HUES64 (cell line): Measurements from ENCODE around the gene HEBP2.

Source experiments
- H3K27ac ChIP-seq: 2 replicates; pipeline ENCODE4 v1.7.0; 2013; ENCODE audit warnings: low read depth, low read length, inconsistent platforms
- H3K27me3 ChIP-seq: 2 replicates; pipeline ENCODE4 v1.6.1; 2013; ENCODE audit warnings: mild to moderate bottlenecking, low read length; ENCODE audit not compliant: insufficient read depth
- H3K36me3 ChIP-seq: 2 replicates; pipeline ENCODE4 v1.6.1; 2013; ENCODE audit warnings: mild to moderate bottlenecking, low read length; ENCODE audit not compliant: insufficient read depth
- H3K4me1 ChIP-seq: 2 replicates; pipeline ENCODE4 v1.6.1; 2013; ENCODE audit warnings: mild to moderate bottlenecking, low read length, moderate library complexity; ENCODE audit not compliant: insufficient read depth
- H3K4me3 ChIP-seq: 2 replicates; pipeline ENCODE4 v1.5.1; 2013; ENCODE audit warnings: mild to moderate bottlenecking, low read length, moderate library complexity
- H3K9ac ChIP-seq: 2 replicates; pipeline ENCODE4 v1.6.1; 2013; ENCODE audit warnings: mild to moderate bottlenecking, low read depth, low read length
- H3K9me3 ChIP-seq: 2 replicates; pipeline ENCODE4 v1.6.1; 2013; ENCODE audit warnings: low read depth, low read length; ENCODE audit not compliant: insufficient read depth
- WGBS: fragments of 150-250, 120-280 bp; methylation state at CpG from one replicate; pipeline ENCODE4 v1.1.7; 2013; ENCODE audit warnings: missing lambda C conversion rate; 5-methylcytosine and 5-hydroxymethylcytosine counted together

The HEBP2 gene

DNA sequence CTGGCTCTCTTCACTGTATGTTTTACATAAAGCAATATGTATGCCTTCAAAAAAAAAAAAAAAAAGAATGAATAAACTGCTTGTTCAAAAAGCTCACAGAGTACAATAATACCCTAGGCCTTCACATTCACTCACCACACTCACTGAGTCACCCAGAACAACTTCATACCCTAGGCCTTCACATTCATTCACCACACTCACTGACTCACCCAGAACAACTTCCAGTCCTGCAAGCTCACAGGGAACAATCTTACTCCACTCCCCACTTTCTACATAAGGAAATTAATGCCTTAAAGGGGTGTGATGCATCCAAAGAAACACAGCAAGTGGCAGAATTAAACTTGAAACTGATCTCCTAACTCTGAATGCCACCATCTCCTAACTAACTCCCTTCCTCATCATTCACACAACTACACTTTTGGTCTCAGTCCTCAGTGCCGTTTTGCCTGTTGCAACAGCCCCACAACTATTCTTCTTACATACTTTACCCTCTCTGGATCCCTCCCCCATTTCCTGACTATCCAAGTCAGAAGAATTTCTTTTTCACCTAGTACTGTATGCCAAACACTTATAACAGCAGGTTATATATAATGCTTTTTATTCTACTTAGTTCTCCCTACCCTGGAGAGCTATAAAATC lies 61.1 kb downstream of the HEBP2 start:
- 83% methylated on average over 1 of the region's 1 CpG for WGBS
- no peaks in the 10 kb centered on the region for H3K9me3 ChIP-seq
- no peak overlapping the region for H3K9ac ChIP-seq
- H3K27me3 ChIP-seq = no peaks in the 10 kb centered on the region
- no peak overlapping the region for H3K27ac ChIP-seq
- peaks cover 19% of the 10 kb centered on the region for H3K36me3 ChIP-seq
- H3K4me1 ChIP-seq = peaks cover 7% of the 10 kb centered on the region
- H3K4me3 ChIP-seq = no peak overlapping the region

DNA sequence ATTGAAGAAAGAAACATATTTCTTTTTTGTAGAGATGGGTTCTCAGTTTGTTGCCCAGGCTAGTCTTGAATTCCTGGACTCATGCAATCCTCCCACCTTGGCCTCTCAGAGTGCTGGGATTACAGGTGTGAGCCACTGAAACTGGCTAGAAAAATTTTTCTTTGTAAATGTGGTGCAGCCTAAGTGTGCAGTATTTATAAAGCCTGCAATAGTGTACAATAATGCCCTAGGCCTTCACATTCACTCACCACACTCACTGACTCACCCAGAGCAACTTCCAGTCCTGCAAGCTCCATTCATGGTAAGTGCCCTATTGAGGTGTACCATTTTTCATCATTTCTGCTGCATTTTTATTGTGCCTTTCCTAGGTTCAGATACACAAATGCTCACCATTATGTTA lies 63.9 kb downstream of the HEBP2 start:
- no peaks in the 10 kb centered on the region for H3K9me3 ChIP-seq
- H3K4me1 ChIP-seq = peaks cover 7% of the 10 kb centered on the region
- no peaks in the 10 kb centered on the region for H3K27me3 ChIP-seq
- H3K27ac ChIP-seq = no peak overlapping the region
- no peak overlapping the region for H3K9ac ChIP-seq
- no peak overlapping the region for H3K4me3 ChIP-seq
- H3K36me3 ChIP-seq = peaks cover 20% of the 10 kb centered on the region

DNA sequence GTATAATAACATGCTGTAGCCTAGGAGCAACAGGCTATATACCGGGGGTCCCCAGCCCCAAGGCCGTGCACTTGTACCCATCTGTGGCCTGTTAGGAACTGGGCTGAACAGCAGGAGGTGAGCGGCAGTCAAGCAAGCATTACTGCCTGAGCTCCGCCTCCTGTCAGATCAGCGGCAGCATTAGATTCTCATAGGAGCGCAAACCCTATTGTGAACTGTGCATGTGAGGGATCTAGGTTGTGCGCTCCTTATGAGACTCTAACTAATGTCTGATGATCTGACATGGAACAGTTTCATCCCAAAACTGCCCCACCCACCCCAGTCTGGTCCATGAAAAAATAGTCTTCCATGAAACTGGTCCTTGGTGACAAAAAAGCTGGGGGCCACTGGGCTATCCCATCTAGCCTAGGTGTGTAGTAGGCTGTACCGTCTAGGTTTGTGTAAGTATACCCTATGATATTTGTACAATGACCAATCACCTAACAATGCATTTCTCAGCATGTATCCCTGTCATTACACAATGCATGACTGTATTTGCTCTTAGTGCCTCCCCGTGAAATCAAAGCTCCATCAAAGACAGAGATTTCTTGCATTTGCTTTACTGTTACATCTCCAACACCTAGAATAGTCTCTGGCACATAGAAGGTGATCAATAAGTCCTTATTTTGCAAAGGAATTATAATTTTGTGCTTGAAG lies 64.4 kb downstream of the HEBP2 start:
- H3K4me3 ChIP-seq = no peak overlapping the region
- peaks cover 7% of the 10 kb centered on the region for H3K4me1 ChIP-seq
- no peaks in the 10 kb centered on the region for H3K27me3 ChIP-seq
- H3K36me3 ChIP-seq = peaks cover 20% of the 10 kb centered on the region
- H3K9me3 ChIP-seq = no peaks in the 10 kb centered on the region
- WGBS = 92% methylated on average over 9 of the region's 9 CpGs
- H3K27ac ChIP-seq = no peak overlapping the region
- H3K9ac ChIP-seq = no peak overlapping the region
